Activated CD4-positive, alpha-beta memory T cell treated with anti-CD3 and anti-CD28 coated beads for 36 hours (primary cell): ENCODE results near the gene EIF4EBP2. TPM values are rescaled to one million over a fixed set of nuclear protein-coding genes. Genes with fewer than 3 reads are reported as not detected.

ENCODE experiments used
- CTCF ChIA-PET: fragments of 350-600 bp; sonication (Branson Sonifier 250); formaldehyde crosslinking; loops from one replicate; lab custom pipeline; 2021; ENCODE audit warnings: antibody characterized with exemption, inconsistent platforms; lab: Charles Lee
- POLR2A ChIA-PET: fragments of 350-600 bp; sonication (Branson Sonifier 250); formaldehyde crosslinking; loops from one replicate; lab custom pipeline; 2021; ENCODE audit warnings: antibody characterized with exemption; lab: Charles Lee
- DNase-seq: peaks from one replicate; pipeline ENCODE4 v3.0.0-alpha.2; 2020
- H3K27ac Mint-ChIP-seq: one replicate; pipeline ENCODE4 v1.8.0; 2021; ENCODE audit warnings: mixed read lengths
- H3K27me3 Mint-ChIP-seq: one replicate; pipeline ENCODE4 v1.8.0; 2021; ENCODE audit warnings: mixed read lengths
- H3K36me3 Mint-ChIP-seq: one replicate; pipeline ENCODE4 v1.8.0; 2021; ENCODE audit warnings: mixed read lengths
- H3K4me1 Mint-ChIP-seq: one replicate; pipeline ENCODE4 v1.8.0; 2021; ENCODE audit warnings: low read depth, mixed read lengths
- H3K4me3 Mint-ChIP-seq: one replicate; pipeline ENCODE4 v1.8.0; 2021; ENCODE audit warnings: mild to moderate bottlenecking, mixed read lengths
- H3K9me3 Mint-ChIP-seq: one replicate; pipeline ENCODE4 v1.8.0; 2021; ENCODE audit warnings: mixed read lengths
- intact Hi-C: fragments of 100-400 bp; cut with micrococcal nuclease; formaldehyde crosslinking; loops from one replicate; pipeline ENCODE4 v1.15.1; 2023
- total RNA-seq, 2 experiments: library from RNA; stranded (reverse); gene quantifications; one replicate each; pipeline ENCODE4 v1.2.3, GENCODE V29; 2021

Gene EIF4EBP2
- total RNA-seq, 2 experiments from 2014 or later: 27.1 to 27.5 TPM

GRCh38 chr10:70455213-70455630 is 51.3 kb downstream of the EIF4EBP2 start:
- no peaks in the 10 kb centered on the region for H3K36me3 Mint-ChIP-seq
- CTCF ChIA-PET: no interaction called here
- peaks cover 2% of the 10 kb centered on the region for H3K4me1 Mint-ChIP-seq
- no peak overlapping the region for H3K4me3 Mint-ChIP-seq
- H3K9me3 Mint-ChIP-seq: no peaks in the 10 kb centered on the region
- no peak for DNase-seq
- POLR2A ChIA-PET: no interaction called here
- H3K27me3 Mint-ChIP-seq: peaks cover 32% of the 10 kb centered on the region
- H3K27ac Mint-ChIP-seq: no peak overlapping the region
- intact Hi-C loops: no loop called here

GRCh38 chr10:70456164-70456563 is 52.2 kb downstream of the EIF4EBP2 start:
- DNase-seq: no peak
- H3K27me3 Mint-ChIP-seq: peaks cover 32% of the 10 kb centered on the region
- ChIA-PET CTCF (interaction anchor here (1.3 kb wide), 1 partner anchor 303 kb away, joined by 4 read pairs; no protein-coding TSS in a partner anchor), POLR2A (no interaction called here)
- no peak overlapping the region for H3K27ac Mint-ChIP-seq
- H3K4me3 Mint-ChIP-seq: no peak overlapping the region
- no peaks in the 10 kb centered on the region for H3K9me3 Mint-ChIP-seq
- peaks cover 2% of the 10 kb centered on the region for H3K4me1 Mint-ChIP-seq
- no peaks in the 10 kb centered on the region for H3K36me3 Mint-ChIP-seq
- intact Hi-C loops: no loop called here

- Mint-ChIP-seq H3K27me3 (peaks cover 34% of the 10 kb centered on the region), H3K4me1 (peaks cover 2% of the 10 kb centered on the region), H3K9me3 (no peaks in the 10 kb centered on the region), H3K4me3 (no peak overlapping the region), H3K36me3 (no peaks in the 10 kb centered on the region), H3K27ac (no peak overlapping the region)
- POLR2A ChIA-PET: no interaction called here
- intact Hi-C loops: no loop called here
- CTCF ChIA-PET: interaction anchor here (1.1 kb wide), 1 partner anchor 52 kb away, joined by 3 read pairs; no protein-coding TSS in a partner anchor
- no peak for DNase-seq
Observed at GRCh38 chr10:70457759-70458305, 53.9 kb downstream of the EIF4EBP2 start.

- intact Hi-C loops: no loop called here
- Mint-ChIP-seq H3K4me1 (peaks cover 2% of the 10 kb centered on the region), H3K27ac (no peak overlapping the region), H3K4me3 (no peak overlapping the region), H3K9me3 (no peaks in the 10 kb centered on the region), H3K27me3 (peaks cover 34% of the 10 kb centered on the region), H3K36me3 (no peaks in the 10 kb centered on the region)
- DNase-seq: peak; percentile 66
- ChIA-PET CTCF (interaction anchor here (1.1 kb wide), 1 partner anchor 53 kb away, joined by 3 read pairs; no protein-coding TSS in a partner anchor), POLR2A (no interaction called here)
Observed at GRCh38 chr10:70458329-70459060, 54.5 kb downstream of the EIF4EBP2 start.

DNA sequence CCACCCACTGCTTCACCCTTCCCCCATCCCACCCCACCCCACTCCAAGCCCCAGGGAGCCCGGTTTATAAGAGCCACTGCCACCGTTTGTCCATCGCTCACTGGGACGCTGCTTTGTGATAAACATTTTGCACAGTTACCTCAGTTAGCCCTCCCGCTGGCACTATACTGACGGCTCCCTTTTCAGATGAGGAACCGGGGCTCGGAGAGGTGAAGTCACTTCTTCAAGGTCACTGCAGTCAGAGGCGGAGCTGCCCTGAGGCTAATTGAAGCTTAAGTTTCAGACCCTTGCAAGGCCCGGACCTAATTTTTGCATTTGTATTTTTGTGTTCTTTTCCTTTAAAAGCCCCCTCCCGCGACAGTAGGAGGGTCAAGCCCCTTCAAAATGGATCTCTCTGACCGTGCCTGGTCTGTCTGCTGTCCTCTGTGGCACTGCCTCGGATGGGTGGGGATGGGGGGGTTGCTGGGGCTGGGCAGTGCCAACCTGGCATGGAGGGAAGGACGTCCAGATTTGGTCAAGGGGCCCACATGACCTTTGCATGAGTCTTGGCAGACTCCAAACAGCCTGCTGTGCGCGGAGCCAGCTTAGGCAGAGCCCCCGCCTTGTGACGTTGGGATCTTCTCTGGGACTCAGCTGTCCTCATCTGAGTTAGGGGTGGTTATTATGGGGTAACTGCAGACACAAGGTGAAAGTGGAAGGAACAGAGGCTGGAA is 55.3 kb downstream of the EIF4EBP2 start:
- POLR2A ChIA-PET: no interaction called here
- H3K27me3 Mint-ChIP-seq: peaks cover 34% of the 10 kb centered on the region

DNA sequence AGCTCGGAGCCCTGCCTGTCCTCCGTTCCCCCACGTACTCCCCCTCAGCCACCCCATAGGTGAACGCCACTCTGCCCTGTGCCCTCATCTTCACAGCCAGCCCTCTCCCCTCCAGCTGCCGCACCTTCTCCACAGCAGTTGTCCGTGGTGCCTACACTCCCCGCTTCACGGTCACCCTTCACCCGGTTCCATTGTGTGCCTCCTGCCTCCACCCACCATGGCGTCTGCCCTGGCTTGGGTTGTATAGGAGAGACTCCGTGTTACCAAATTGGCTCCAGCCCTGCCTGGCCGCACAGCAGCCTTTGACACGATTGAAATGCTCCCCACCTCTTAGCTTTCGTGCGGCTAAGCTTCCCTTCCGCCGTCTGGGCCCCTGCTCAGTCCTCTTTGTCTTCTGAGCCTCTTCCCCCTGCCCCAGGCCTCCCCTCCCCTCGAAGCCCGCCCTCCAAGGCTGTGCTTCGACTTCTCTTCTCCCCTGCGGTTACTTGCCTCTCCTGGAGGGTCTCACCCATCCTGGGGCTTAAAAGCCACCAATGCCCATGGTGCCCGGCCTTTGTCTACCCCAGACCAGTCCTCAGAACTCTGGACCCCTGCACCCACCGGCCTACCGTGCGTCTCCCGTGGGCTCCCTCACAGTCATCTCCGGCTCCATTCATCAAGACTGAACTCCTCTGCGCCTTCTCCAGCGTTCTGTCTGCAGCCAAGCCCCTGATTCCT is 56.0 kb downstream of the EIF4EBP2 start:
- no peaks in the 10 kb centered on the region for H3K36me3 Mint-ChIP-seq
- H3K4me1 Mint-ChIP-seq: peaks cover 2% of the 10 kb centered on the region

More for the DNA sequence above, 55.3 kb downstream of the EIF4EBP2 start:
- CTCF ChIA-PET: interaction anchor here (0.8 kb wide), 1 partner anchor 79 kb away, joined by 3 read pairs; no protein-coding TSS in a partner anchor
- DNase-seq: no peak
- intact Hi-C loops: no loop called here
- Mint-ChIP-seq H3K4me3 (no peak overlapping the region), H3K4me1 (peaks cover 2% of the 10 kb centered on the region), H3K36me3 (no peaks in the 10 kb centered on the region), H3K27ac (no peak overlapping the region), H3K9me3 (no peaks in the 10 kb centered on the region)

DNA sequence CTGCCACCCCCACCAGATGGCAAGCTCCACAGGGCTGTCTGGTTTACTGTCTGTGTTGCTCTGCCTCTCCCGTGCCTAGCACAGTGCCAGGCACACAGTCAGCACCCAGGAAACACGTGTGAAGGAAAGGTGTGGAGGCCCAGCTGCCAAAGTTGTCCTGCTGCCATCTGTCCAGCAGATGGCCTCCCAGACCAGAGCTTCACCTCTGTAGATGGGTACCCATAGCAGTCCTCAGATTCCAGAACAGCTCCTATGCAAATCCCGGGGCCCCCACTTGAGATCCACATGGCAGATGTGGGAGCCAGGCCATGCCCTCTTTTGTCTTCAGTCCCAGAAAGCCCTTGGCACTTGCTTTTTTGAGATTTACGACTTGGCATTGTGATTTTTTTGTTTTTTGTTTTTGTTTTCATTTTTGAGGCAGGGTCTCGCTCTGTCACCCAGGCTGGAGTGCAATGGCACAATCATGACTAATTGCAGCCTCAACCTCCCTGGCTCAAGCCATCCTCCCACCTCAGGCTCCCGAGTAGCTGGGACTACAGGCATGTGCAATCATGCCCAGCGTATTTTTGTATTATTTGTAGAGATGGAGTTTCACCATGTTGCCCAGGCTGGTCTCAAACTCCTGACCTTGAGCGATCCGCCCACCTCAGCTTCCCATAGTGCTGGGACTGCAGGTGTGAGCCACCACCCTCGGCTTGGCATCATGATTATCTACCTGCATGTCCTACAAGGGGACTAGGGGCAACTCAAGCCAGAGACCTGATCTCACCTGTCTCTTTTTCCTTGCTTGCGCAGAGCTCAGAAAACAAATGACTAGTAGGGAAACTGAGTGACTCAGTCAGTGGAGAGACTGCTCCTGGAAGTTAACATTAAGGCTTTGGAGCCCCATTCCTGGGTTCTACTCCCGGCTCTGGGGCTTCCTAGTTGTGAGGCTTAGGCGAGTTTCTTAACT is 57.7 kb downstream of the EIF4EBP2 start:
- ChIA-PET CTCF (interaction anchor here (0.7 to 4.1 kb wide), 40 partner anchors 14 to 415 kb away, joined by 3 to 41 read pairs (median 4); partner anchors contain the start of gene NODAL), POLR2A (interaction anchor here (0.6 kb wide), 1 partner anchor 233 kb away, joined by 3 read pairs; no protein-coding TSS in a partner anchor)
- Mint-ChIP-seq H3K9me3 (no peaks in the 10 kb centered on the region), H3K4me1 (peaks cover 2% of the 10 kb centered on the region), H3K36me3 (no peaks in the 10 kb centered on the region), H3K27me3 (peaks cover 28% of the 10 kb centered on the region), H3K4me3 (no peak overlapping the region), H3K27ac (no peak overlapping the region)
- DNase-seq: peak; percentile 62
- intact Hi-C loops: loop anchor here (1.0 to 5.0 kb wide), 3 partner anchors 79 to 421 kb away; no protein-coding TSS in a partner anchor

More for the DNA sequence above, 56.0 kb downstream of the EIF4EBP2 start:
- ChIA-PET POLR2A (no interaction called here), CTCF (interaction anchor here (0.8 to 3.1 kb wide), 4 partner anchors 16 to 81 kb away, joined by 3 to 28 read pairs (median 20); no protein-coding TSS in a partner anchor)
- Mint-ChIP-seq H3K4me3 (no peak overlapping the region), H3K27me3 (peaks cover 34% of the 10 kb centered on the region), H3K27ac (no peak overlapping the region), H3K9me3 (no peaks in the 10 kb centered on the region)
- intact Hi-C loops: loop anchor here (2.0 to 5.0 kb wide), 2 partner anchors 299 to 422 kb away; no protein-coding TSS in a partner anchor
- DNase-seq: no peak

DNA sequence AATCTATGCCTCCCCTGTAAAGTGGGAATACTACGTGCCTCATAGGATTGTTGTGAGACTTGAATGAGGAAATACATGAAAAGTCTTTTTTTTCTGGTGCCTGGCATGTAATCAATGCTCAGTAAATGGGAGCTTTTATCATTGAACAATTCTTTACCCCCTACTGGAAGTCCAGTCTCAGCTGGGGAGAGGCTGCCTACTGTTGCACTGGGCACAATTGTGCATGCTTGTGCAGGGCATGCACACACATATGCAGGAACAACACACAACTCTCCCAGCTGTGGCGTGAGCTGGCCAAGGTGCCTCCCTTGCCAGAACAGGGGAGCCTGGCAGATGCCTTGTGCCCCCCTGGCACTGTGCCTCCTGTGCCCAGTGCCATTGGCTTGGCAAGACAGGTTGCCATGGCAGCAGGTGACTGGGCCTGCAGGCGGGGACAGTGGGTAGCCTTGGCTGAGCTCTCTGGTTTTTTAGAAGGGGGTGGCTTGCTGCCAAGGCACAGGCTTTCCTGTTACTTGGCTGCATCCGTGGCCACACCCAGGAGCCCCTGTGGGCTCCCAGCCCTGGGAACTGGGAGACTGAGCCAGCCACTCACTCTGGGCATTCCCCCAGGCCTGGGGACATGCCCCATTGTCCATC is 58.5 kb downstream of the EIF4EBP2 start:
- H3K4me1 Mint-ChIP-seq: peaks cover 2% of the 10 kb centered on the region
- POLR2A ChIA-PET: no interaction called here
- intact Hi-C loops: loop anchor here (5.0 kb wide), 1 partner anchor 420 kb away; no protein-coding TSS in a partner anchor
- H3K9me3 Mint-ChIP-seq: no peaks in the 10 kb centered on the region
- H3K36me3 Mint-ChIP-seq: no peaks in the 10 kb centered on the region
- no peak overlapping the region for H3K27ac Mint-ChIP-seq
- H3K4me3 Mint-ChIP-seq: no peak overlapping the region
- DNase-seq: no peak
- CTCF ChIA-PET: interaction anchor here (1.0 to 4.1 kb wide), 18 partner anchors 13 to 346 kb away, joined by 3 to 41 read pairs (median 6); no protein-coding TSS in a partner anchor
- H3K27me3 Mint-ChIP-seq: peaks cover 27% of the 10 kb centered on the region

- POLR2A ChIA-PET: no interaction called here
Observed at GRCh38 chr10:70465278-70465677, 61.3 kb downstream of the EIF4EBP2 start.

DNA sequence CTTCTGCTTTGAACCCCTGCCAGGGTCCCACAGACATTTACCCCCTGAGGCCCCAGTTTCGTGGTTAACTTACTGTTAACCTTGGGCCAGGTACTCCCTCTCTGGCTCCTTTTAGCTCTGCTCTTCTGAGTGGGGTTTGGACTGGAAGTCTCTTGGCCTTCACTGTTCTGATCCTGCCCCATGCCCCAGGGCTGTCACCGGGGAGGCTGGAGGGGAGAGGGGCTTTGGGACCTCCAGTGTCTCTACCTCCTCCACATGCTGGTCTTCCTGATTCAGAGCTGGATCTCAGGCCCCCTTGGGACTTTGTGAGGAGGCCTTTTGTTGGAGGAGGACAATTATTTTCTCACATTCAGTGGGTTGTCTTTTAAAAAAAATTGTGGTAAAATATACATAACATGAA is 61.9 kb downstream of the EIF4EBP2 start:
- intact Hi-C loops: no loop called here
- H3K9me3 Mint-ChIP-seq: no peaks in the 10 kb centered on the region
- H3K36me3 Mint-ChIP-seq: no peaks in the 10 kb centered on the region
- H3K4me3 Mint-ChIP-seq: no peak overlapping the region
- H3K27me3 Mint-ChIP-seq: peaks cover 7% of the 10 kb centered on the region
- ChIA-PET POLR2A (no interaction called here), CTCF (no interaction called here)
- no peak for DNase-seq
- no peak overlapping the region for H3K27ac Mint-ChIP-seq
- H3K4me1 Mint-ChIP-seq: no peaks in the 10 kb centered on the region

More at GRCh38 chr10:70465278-70465677, 61.3 kb downstream of the EIF4EBP2 start:
- H3K4me3 Mint-ChIP-seq: no peak overlapping the region
- H3K36me3 Mint-ChIP-seq: no peaks in the 10 kb centered on the region
- no peak for DNase-seq
- no peaks in the 10 kb centered on the region for H3K4me1 Mint-ChIP-seq
- H3K9me3 Mint-ChIP-seq: no peaks in the 10 kb centered on the region
- no peak overlapping the region for H3K27ac Mint-ChIP-seq
- peaks cover 10% of the 10 kb centered on the region for H3K27me3 Mint-ChIP-seq
- CTCF ChIA-PET: no interaction called here
- intact Hi-C loops: no loop called here
